Mucosa of descending colon (tissue), 3 donors: ENCODE results near the gene RPS6KA3. TPM values are rescaled to one million over a fixed set of nuclear protein-coding genes. Genes with fewer than 3 reads are reported as not detected.

Experiments used
- ATAC-seq: fragments of 200-7000 bp; cut with Tn5 transposase; one replicate; pipeline ENCODE4 v1.9.1; 2020; ENCODE audit warnings: mild to moderate bottlenecking, moderate library complexity
- DNase-seq, 3 donors: peaks; one replicate each; pipeline ENCODE4 v3.0.0-alpha.2; 2020
- H3K36me3 ChIP-seq: fragments of 200-600 bp; one replicate; pipeline ENCODE4 v1.8.0; 2021; ENCODE audit warnings: low read depth, mild to moderate bottlenecking
- H3K4me1 ChIP-seq: fragments of 200-600 bp; one replicate; pipeline ENCODE4 v1.8.0; 2021; ENCODE audit warnings: low read depth, mild to moderate bottlenecking
- H3K4me3 ChIP-seq: fragments of 200-600 bp; one replicate; pipeline ENCODE4 v1.8.0; 2021; ENCODE audit warnings: mild to moderate bottlenecking
- H3K9me3 ChIP-seq: fragments of 200-600 bp; one replicate; pipeline ENCODE4 v1.8.0; 2021; ENCODE audit warnings: mild to moderate bottlenecking
- intact Hi-C, 2 donors: fragments of 100-400 bp; cut with DNase I in 1 of 2; cut with micrococcal nuclease in 1 of 2; formaldehyde crosslinking; loops; one replicate each; pipeline versions ENCODE4 v1.11.0 to v1.11.1; 2022; cut with DNase I, micrococcal nuclease
- total RNA-seq, 3 donors: library from RNA; stranded (reverse); fragmentation: NEBNext Ultra II Directional in 2 of 3; extraction: Animal tissue kit (Norgen Biotek cat#: 25700) in 2 of 3; gene quantifications; one replicate each; pipeline versions ENCODE4 v1.2.1 to v1.2.4, GENCODE V29; 2021 to 2023
- TF ChIP-seq, protein P1 (sequence below): fragments of 200-600 bp; IDR thresholded peaks from one replicate; pipeline ENCODE4 v1.8.0; 2022; ENCODE audit warnings: antibody characterized with exemption, mild to moderate bottlenecking
- donor health status: DM: no; HTN: no; CAD: no; lungs with moderate emphysema.
- donor health status: DM: no; HTN: no; CAD: no.
- donor health status: DM: no; HTN: yes; CAD: no.

Gene RPS6KA3
- total RNA-seq, 3 donors from 2014 or later, result 73.6 to 80.1 (median 73.9) TPM

DNA sequence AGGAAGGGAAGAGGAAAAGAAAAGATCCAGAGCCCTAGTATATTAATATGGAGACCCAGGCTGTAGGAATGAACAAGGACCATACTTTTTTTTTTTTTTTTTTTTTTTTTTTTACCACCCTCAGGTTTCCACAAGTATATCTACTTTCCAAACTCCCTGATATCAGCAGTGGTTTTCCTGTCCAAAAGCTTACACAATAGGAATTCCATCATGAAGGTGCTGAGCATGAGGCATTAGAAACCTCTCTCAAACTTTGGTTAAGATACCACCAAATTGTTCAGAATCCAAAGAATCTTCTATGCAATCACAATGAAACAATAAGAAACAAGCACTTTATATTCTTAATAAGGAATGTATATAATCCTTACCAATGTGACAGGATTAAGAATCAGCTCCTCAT, 26.5 kb downstream of the RPS6KA3 start:
- no peaks in the 10 kb centered on the region for H3K9me3 ChIP-seq
- H3K36me3 ChIP-seq, result no peaks in the 10 kb centered on the region
- DNase-seq, result no peak
- intact Hi-C loops, result no loop called here
- H3K4me1 ChIP-seq, result no peaks in the 10 kb centered on the region
- TF ChIP-seq, protein P1, sequence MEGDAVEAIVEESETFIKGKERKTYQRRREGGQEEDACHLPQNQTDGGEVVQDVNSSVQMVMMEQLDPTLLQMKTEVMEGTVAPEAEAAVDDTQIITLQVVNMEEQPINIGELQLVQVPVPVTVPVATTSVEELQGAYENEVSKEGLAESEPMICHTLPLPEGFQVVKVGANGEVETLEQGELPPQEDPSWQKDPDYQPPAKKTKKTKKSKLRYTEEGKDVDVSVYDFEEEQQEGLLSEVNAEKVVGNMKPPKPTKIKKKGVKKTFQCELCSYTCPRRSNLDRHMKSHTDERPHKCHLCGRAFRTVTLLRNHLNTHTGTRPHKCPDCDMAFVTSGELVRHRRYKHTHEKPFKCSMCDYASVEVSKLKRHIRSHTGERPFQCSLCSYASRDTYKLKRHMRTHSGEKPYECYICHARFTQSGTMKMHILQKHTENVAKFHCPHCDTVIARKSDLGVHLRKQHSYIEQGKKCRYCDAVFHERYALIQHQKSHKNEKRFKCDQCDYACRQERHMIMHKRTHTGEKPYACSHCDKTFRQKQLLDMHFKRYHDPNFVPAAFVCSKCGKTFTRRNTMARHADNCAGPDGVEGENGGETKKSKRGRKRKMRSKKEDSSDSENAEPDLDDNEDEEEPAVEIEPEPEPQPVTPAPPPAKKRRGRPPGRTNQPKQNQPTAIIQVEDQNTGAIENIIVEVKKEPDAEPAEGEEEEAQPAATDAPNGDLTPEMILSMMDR, result no peak
- no peak overlapping the region for H3K4me3 ChIP-seq
- no peak for ATAC-seq

DNA sequence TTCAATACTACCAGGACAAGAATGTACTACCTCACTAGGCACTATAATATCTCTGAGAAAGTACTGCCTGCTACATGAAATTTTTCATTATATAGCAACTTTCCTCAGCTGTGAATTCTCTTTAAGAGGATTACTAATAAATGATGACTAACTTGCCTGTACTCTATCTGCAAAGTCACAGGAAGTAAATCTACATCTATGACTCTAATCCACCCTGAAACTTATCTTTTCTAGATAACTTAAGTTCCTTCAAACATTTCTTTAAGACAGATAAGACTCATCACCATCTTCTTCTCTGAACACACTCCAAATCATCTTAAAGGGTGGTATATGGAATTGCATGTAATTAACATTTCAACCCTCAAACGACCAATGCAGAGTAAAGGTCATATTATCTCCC, 28.8 kb downstream of the RPS6KA3 start:
- DNase-seq (no peak), ATAC-seq (no peak)
- H3K4me3 ChIP-seq, result no peak overlapping the region
- TF ChIP-seq, protein P1, result no peak
- no peaks in the 10 kb centered on the region for H3K9me3 ChIP-seq
- intact Hi-C loops, result no loop called here
- H3K36me3 ChIP-seq, result no peaks in the 10 kb centered on the region
- H3K4me1 ChIP-seq, result no peaks in the 10 kb centered on the region

DNA sequence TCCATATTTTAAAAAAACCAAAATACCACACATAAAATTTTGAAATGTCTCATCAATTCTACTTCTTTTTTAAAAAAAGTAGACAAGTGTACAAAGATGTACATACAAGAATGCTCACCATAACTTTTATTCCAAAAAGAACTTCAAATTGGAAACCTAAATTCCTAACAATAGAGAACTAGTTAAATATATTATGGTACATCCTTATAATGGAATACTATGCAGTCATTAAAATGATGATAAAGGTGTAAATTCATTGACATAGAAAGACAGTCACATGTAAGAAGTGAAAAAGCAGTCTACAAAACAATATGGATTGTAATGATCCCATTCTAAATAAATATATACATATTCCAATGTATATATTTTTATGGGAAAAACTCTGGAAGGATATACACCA, 31.0 kb downstream of the RPS6KA3 start:
- Histone ChIP-seq H3K4me3 (no peak overlapping the region), H3K9me3 (no peaks in the 10 kb centered on the region), H3K36me3 (no peaks in the 10 kb centered on the region), H3K4me1 (no peaks in the 10 kb centered on the region)
- TF ChIP-seq, protein P1, result no peak
- DNase-seq (no peak), ATAC-seq (no peak)
- intact Hi-C loops, result no loop called here

DNA sequence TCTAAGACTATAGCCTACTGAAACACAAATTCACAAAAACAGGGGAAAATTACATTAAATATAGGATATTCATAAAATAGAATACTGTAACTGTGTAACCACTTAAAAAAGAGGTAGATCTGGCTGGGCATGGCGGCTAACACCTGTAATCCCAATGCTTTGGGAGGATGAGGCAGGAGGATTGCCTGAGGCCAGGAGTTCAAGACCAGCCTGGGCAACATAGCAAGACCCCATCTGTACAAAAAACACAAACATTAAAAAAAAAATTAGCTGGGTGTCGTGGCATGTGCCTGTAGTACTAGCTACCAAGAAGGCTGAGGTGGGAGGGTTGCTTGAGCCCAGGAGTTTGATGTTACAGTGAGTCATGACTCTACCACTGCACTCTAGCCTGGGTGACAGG, 33.4 kb downstream of the RPS6KA3 start:
- H3K36me3 ChIP-seq, result no peaks in the 10 kb centered on the region
- no peaks in the 10 kb centered on the region for H3K4me1 ChIP-seq
- H3K4me3 ChIP-seq, result no peak overlapping the region
- no peaks in the 10 kb centered on the region for H3K9me3 ChIP-seq
- TF ChIP-seq, protein P1, result no peak
- intact Hi-C loops, result no loop called here
- DNase-seq (no peak), ATAC-seq (no peak)

DNA sequence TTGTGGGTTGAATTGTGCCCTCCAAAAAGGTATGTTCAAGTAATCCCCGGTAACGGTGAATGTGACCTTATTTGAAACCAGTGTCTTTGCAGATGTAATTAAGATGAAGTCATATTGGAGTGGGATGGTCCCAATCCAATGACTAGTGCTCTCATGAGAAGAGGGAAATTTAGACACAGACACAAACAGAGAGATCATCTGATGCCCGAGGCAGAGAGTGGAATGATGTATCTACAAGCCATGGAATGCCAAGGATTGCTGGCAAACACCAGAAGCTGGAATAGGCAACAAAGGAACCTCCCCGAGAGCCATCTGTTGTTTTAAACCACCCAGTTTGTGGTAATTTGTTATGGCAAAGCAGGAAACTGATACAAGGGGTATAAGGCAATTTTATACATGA, 35.1 kb downstream of the RPS6KA3 start:
- ATAC-seq, result no peak
- Histone ChIP-seq H3K9me3 (no peaks in the 10 kb centered on the region), H3K36me3 (no peaks in the 10 kb centered on the region), H3K4me3 (no peak overlapping the region), H3K4me1 (no peaks in the 10 kb centered on the region)
- intact Hi-C loops, result no loop called here
- TF ChIP-seq, protein P1, result no peak
- no peak for DNase-seq

DNA sequence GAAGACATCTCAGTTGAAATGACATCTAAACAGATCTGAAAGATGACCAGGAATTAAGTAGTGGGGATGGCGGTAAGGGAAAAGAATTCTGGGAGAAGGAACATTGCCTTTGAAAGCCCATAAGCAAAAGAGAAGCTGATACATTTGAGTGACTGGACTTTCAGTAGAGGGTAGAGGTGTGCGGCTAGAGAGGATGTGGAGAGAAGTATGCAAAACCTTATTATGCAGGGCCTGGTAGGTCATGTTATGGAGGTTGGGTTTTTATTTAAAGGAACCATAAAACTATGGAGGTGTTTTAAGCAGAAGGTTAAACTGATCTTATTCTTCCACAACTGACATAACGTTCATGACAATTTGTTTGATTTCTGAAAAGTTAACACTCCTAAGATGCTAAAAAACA, 36.3 kb downstream of the RPS6KA3 start:
- no peak for DNase-seq
- H3K9me3 ChIP-seq, result no peaks in the 10 kb centered on the region

More for the DNA sequence above, 36.3 kb downstream of the RPS6KA3 start:
- ATAC-seq, result no peak
- Histone ChIP-seq H3K4me1 (no peaks in the 10 kb centered on the region), H3K4me3 (no peak overlapping the region), H3K36me3 (no peaks in the 10 kb centered on the region)
- intact Hi-C loops, result no loop called here
- TF ChIP-seq, protein P1, result no peak
